GM12878 (cell line): ENCODE results near the gene NES. TPM values are rescaled to one million over a fixed set of nuclear protein-coding genes. Genes with fewer than 3 reads are reported as not detected.

Source experiments
- ATAC-seq: fragments of 200-7000 bp; cut with Tn5 transposase; 3 replicates; pipeline ENCODE4 v1.9.1; 2020; ENCODE audit warnings: mild to moderate bottlenecking, moderate library complexity
- BruUV-seq: library from RNA; stranded (reverse); fragments of 400-500 nt; replicated peaks from 2 replicates; lab custom pipeline; 2021; lab: Mats Ljungman, UMichigan
- CTCF ChIA-PET: fragments of 300-600 bp; sonication (Branson Sonifier 250); formaldehyde crosslinking; extraction: SDS; loops from one replicate; lab custom pipeline; 2021; ENCODE audit warnings: inconsistent platforms; lab: Yijun Ruan, JAX
- POLR2A ChIA-PET: fragments of 350-600 bp; formaldehyde crosslinking; extraction: SDS; loops from one replicate; lab custom pipeline; 2021; ENCODE audit warnings: inconsistent platforms; lab: Charles Lee
- RAD21 ChIA-PET: fragments of 300-600 bp; sonication (Branson Sonifier 250); formaldehyde crosslinking; loops from one replicate; lab custom pipeline; 2023; ENCODE audit warnings: antibody characterized with exemption; ENCODE audit not compliant: unreplicated experiment; lab: Charles Lee
- SMC1A ChIA-PET: fragments of 300-600 bp; sonication (Branson Sonifier 250); formaldehyde crosslinking; loops from one replicate; lab custom pipeline; 2023; ENCODE audit not compliant: unreplicated experiment, uncharacterized antibody; lab: Charles Lee
- DNase-seq: peaks from one replicate; pipeline ENCODE4 v3.0.0-alpha.2; 2011; ENCODE audit warnings: low read depth, low spot score
- FAIRE-seq: peaks from 3 replicates; lab custom pipeline; 2011; peaks lifted over from hg19 to GRCh38; lab: Jason Lieb, UNC
- H2AFZ ChIP-seq: 2 replicates; pipeline ENCODE4 v1.6.0; 2011; ENCODE audit warnings: low read depth, low read length, control low read depth; ENCODE audit not compliant: control insufficient read depth
- H3K27ac ChIP-seq: 2 replicates; pipeline ENCODE4 v1.5.1; 2011; ENCODE audit warnings: control low read depth; ENCODE audit not compliant: control insufficient read depth, insufficient read depth
- H3K27me3 ChIP-seq, 2 experiments: replicated peaks in 1 of 2; 2 replicates each; pipeline versions ENCODE4 v1.6.0 to v1.6.1; 2011; ENCODE audit warnings: low read length in 1 of 2; ENCODE audit not compliant: control insufficient read depth in 2 of 2, insufficient read depth in 2 of 2
- H3K36me3 ChIP-seq, 2 experiments: 2 replicates each; pipeline ENCODE4 v1.5.1; 2011; ENCODE audit warnings: low read length in 1 of 2; ENCODE audit not compliant: control insufficient read depth in 2 of 2, insufficient read depth in 2 of 2
- H3K4me1 ChIP-seq: 2 replicates; pipeline ENCODE4 v1.6.1; 2011; ENCODE audit warnings: mild to moderate bottlenecking, low read length, moderate library complexity, mixed read lengths; ENCODE audit not compliant: control insufficient read depth, insufficient read depth
- H3K4me2 ChIP-seq: 2 replicates; pipeline ENCODE4 v1.6.0; 2011; ENCODE audit warnings: control low read depth; ENCODE audit not compliant: control insufficient read depth, insufficient read depth
- H3K4me3 ChIP-seq: fragments of 200-600 bp; sonication (generic); 2 replicates; pipeline ENCODE4 v1.5.1; 2016
- H3K79me2 ChIP-seq: 2 replicates; pipeline ENCODE4 v1.6.0; 2011; ENCODE audit warnings: low read length; ENCODE audit not compliant: control insufficient read depth, insufficient read depth
- H3K9ac ChIP-seq: 2 replicates; pipeline ENCODE4 v1.8.0; 2011; ENCODE audit warnings: low read length, control low read depth, mixed read lengths; ENCODE audit not compliant: control insufficient read depth, insufficient read depth
- H3K9me3 ChIP-seq: replicated peaks from 3 replicates; pipeline ENCODE4 v1.5.1; 2011; ENCODE audit warnings: mild to moderate bottlenecking, low read length; ENCODE audit not compliant: control insufficient read depth, insufficient read depth
- H4K20me1 ChIP-seq: 2 replicates; pipeline ENCODE4 v1.6.0; 2011; ENCODE audit not compliant: control insufficient read depth, insufficient read depth
- EGR1 ChIP-seq, 2 experiments: IDR thresholded peaks; 1 replicate in 1 of 2; 2 replicates in 1 of 2; pipeline ENCODE4 v1.6.1; 2011 to 2012; ENCODE audit warnings: low read depth in 2 of 2, low read length in 2 of 2, borderline replicate concordance in 1 of 2, mild to moderate bottlenecking in 1 of 2, moderate library complexity in 1 of 2
- RCOR1 ChIP-seq: conservative IDR thresholded peaks from 2 replicates; pipeline ENCODE4 v1.6.1; 2012; ENCODE audit warnings: low read depth, low read length, improper control_type of control experiment
- TBL1XR1 ChIP-seq: IDR thresholded peaks from 2 replicates; pipeline ENCODE4 v1.6.1; 2012; ENCODE audit warnings: low read depth, low read length, improper control_type of control experiment
- WGBS: methylation state at CpG from one replicate; pipeline ENCODE4 v1.1.6; 2016; ENCODE audit warnings: low lambda C conversion rate; ENCODE audit not compliant: insufficient replicate concordance, insufficient coverage; ENCODE audit errors: missing lambda C conversion rate; 5-methylcytosine and 5-hydroxymethylcytosine counted together
- in situ Hi-C: fragments of 300-500 bp; cut with MboI; formaldehyde crosslinking; loops from 9 replicates; pipeline ENCODE4 v1.14.3; 2018; ENCODE audit warnings: mixed read lengths
- intact Hi-C: fragments of 100-400 bp; cut with micrococcal nuclease; formaldehyde crosslinking; loops from one replicate; pipeline ENCODE4 v1.14.2; 2022; ENCODE audit not compliant: unreplicated experiment
- polyA plus RNA-seq, 11 experiments: library from polyadenylated mRNA; depleted of rRNA in 4 of 11; unstranded in 6 of 11; stranded (reverse) in 5 of 11; fragments of >200 nt; fragmentation: Nextera tagmentation in 4 of 11; fragmentation: Illumina TruSeq in 1 of 11; extraction: Ambion mirVana in 4 of 11; extraction: Trizol in 1 of 11; gene quantifications; 1 replicate in 1 of 11; 2 replicates in 10 of 11; pipeline versions ENCODE4 v1.2.1 to v1.2.3, GENCODE V29; 2011 to 2016; ENCODE audit warnings: inconsistent platforms in 2 of 11, missing spikeins in 2 of 11, low read depth in 1 of 11
- total RNA-seq, 4 experiments: library from RNA; depleted of rRNA in 3 of 4; stranded (reverse); fragments of >200 nt in 3 of 4; fragmentation: Illumina TruSeq in 1 of 4; extraction: Trizol in 1 of 4; gene quantifications; 2 replicates each; pipeline versions ENCODE4 v1.2.1 to v1.2.3, GENCODE V29; 2013 to 2021

Gene NES
- total and polyA plus RNA-seq, 10 of the 15 experiments (the other 5 are each of a cell fraction or from before 2014, with no cell fraction given), result under 0.01 to 0.15 (median 0.02) TPM; not detected in 4

GRCh38 chr1:156660752-156661112 lies 16.5 kb downstream of the NES start:
- no peak for DNase-seq
- Histone ChIP-seq H3K4me2 (peak overlapping the region; percentile 99), H3K4me3 (peak overlapping the region; percentile 94)
- TSS peak; percentile 94 for BruUV-seq
- TF ChIP-seq RCOR1 (no peak), EGR1 (IDR thresholded peaks at IDR 0.05; ENCODE audit: borderline replicate concordance in 1 of 2, low read depth in 2 of 2, low read length in 2 of 2) (0 out of 3 replicates have a peak, but pooled peaks of 1 of the 2 experiments have one; percentile 4), TBL1XR1 (peak; percentile 4; the same call in 1 of the 2 replicates)
- TF ChIP-seq, all 136 proteins: peak for 2
- H3K9ac ChIP-seq, result peak overlapping the region; percentile 87
- ChIA-PET RAD21 (interaction anchor here (0.7 to 6.0 kb wide), 15 partner anchors 11 to 180 kb away, joined by 3 to 58 read pairs (median 5); partner anchors contain the start of genes CRABP2, ISG20L2, METTL25B and MRPL24), POLR2A (interaction anchor here (0.6 to 2.4 kb wide), 12 partner anchors 15 to 521 kb away, joined by 3 to 13 read pairs (median 4); partner anchors contain the start of genes ISG20L2, MEF2D, METTL25B and NAXE), SMC1A (interaction anchor here (0.6 to 4.2 kb wide), 12 partner anchors 13 to 230 kb away, joined by 3 to 39 read pairs (median 4); partner anchors contain the start of genes NAXE and NES), CTCF (interaction anchor here (0.6 to 8.3 kb wide), 34 partner anchors 9 to 447 kb away, joined by 3 to 208 read pairs (median 4); partner anchors contain the start of genes BCAN, CRABP2, HAPLN2 and INSRR)
- no peaks in the 10 kb centered on the region for H3K36me3 ChIP-seq
- FAIRE-seq, result no peak
- H4K20me1 ChIP-seq, result peaks cover 6% of the 10 kb centered on the region; the same call in 1 of the 2 replicates
- in situ Hi-C loops (no loop called here), intact Hi-C loops (loop anchor here (1.0 to 10.0 kb wide), 2 partner anchors 18 to 64 kb away; partner anchors contain the start of genes ISG20L2 and METTL25B)
- peak; percentile 14 for ATAC-seq
- no peaks in the 10 kb centered on the region for H3K9me3 ChIP-seq
- peaks cover 79% of the 10 kb centered on the region for H3K4me1 ChIP-seq
- 0% methylated on average over 2 of the region's 2 CpGs for WGBS
- H2AFZ ChIP-seq, result peak overlapping the region; percentile 3; the same call in 1 of the 2 replicates
- H3K79me2 ChIP-seq, result peaks cover 23% of the 10 kb centered on the region
- peak overlapping the region; percentile 90 for H3K27ac ChIP-seq
- 0 out of 4 replicates have a peak, but pooled peaks cover 0 to 2% of the 10 kb centered on the region in 2 experiments for H3K27me3 ChIP-seq
